GM19043 (cell line): ENCODE measurements around the gene PADI4.

Experiments
- ATAC-seq: cut with Tn5 transposase; IDR thresholded peaks from one replicate; pipeline ENCODE4 v1.9.1; 2021; ENCODE audit warnings: low read depth; ENCODE audit not compliant: unreplicated experiment

Gene PADI4

GRCh38 chr1:17307946-17308345, at the start of gene PADI4:
Gene PADI4, plus strand, starts transcription at chr1:17308197. Its CDS starts 26 bp downstream, at chr1:17308223.
- no peak for ATAC-seq

GRCh38 chr1:17258758-17259130, 49.3 kb upstream of the PADI4 start:
- ATAC-seq = no peak

DNA sequence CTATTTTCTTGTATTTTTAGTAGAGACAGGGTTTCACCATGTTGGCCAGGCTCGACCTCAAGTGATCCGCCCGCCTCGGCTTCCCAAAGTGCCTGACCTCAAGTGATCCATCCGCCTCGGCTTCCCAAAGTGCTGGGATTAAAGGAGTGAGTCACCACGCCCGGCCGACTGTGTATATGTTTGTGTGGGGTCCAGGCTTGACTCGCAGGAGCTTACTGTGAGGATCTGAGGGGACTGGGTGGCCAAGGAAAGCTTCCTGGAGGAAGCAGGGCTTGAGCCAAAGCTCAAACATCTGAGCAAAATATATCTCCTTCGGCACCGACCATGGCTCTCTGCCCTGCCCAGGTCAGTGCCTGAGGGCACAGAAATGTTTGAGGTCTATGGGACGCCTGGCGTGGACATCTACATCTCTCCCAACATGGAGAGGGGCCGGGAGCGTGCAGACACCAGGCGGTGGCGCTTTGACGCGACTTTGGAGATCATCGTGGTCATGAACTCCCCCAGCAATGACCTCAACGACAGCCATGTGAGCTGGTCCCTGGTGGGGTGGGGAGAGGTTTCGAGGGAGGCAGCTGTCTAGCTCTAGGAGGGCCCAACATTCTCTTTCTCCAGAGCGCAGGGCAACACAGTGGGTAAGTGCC, 48.6 kb upstream of the PADI4 start:
- ATAC-seq = no peak

DNA sequence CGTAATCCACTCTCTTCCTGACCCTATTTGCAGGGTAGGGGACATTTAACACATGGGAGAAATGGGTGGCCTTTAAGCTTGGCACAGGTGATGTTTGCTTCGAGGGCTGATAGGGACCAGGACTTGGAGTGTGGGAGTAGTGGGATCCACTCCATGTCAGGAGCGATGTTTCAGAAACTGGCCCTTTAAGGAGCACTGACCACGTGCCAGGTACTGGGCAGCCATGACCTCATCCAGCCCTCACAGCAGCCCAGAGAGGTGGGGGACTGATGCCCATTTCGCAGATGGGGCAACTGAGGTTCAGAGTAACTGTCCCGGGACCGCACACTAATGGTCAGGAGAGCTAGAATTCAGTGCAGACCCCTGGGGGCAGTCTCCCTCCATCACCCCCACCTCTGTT, 47.7 kb upstream of the PADI4 start:
- ATAC-seq = no peak

- ATAC-seq = no peak
These were observed 47.3 kb upstream of the PADI4 start for GRCh38 chr1:17260738-17261137.

DNA sequence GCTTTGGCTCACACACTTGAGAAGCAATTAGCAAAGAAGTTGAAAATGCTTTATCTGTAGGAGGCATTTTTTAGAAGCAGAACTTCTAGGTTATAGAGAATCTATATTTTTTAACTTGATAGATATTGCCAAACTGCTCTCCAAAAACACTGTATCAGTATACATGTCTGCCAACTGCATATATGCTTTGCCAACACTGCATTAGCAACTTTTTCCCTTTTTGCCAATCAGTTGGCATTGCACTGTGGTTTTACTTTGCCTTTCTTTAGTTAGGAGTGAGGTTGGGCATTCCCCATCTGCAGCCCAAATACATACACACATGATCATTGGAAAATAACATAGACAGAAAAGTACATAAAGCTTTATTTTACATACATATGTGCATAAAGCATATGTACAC, 44.1 kb upstream of the PADI4 start:
- no peak for ATAC-seq

DNA sequence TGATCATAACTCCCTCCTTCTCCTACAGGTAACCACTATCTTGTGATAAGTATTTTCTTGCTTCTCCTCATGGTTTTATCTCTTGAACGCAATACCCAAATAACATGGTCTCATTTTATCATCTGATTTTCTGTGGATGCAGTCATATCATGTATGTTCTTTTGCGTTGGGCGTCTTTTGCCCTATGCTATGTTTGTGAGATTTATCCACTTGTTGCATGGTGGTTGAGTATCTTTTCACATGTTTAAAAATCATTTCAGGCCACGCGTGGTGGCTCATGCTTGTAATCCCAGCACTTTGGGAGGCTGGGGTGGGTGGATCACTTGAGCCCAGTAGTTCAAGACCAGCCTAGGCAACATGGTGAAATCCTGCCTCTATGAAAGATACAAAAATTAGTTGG, 43.5 kb upstream of the PADI4 start:
- ATAC-seq = no peak

DNA sequence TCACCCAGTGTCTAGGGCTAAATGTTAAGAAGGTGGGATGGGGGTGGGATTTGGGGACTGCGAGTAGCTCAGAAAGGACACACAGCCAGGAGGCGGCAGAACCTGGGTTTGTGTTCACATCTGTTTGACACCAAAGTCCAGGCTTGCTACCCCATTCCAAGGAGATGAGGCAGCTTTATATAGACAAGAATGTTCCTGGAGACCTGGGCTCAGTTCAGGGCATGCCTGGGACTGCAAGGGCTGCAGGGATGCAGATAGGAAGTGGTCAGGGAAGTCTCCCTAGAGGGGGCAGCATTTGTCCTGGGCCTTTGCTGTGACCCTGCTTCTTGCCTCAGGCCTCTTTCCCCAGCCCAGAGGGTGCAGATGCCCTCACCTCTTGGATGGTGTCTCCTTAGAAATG, 42.8 kb upstream of the PADI4 start:
- ATAC-seq = no peak

GRCh38 chr1:17265950-17266349, 42.0 kb upstream of the PADI4 start:
- ATAC-seq = no peak

GRCh38 chr1:17270891-17271765, 36.9 kb upstream of the PADI4 start:
- no peak for ATAC-seq

DNA sequence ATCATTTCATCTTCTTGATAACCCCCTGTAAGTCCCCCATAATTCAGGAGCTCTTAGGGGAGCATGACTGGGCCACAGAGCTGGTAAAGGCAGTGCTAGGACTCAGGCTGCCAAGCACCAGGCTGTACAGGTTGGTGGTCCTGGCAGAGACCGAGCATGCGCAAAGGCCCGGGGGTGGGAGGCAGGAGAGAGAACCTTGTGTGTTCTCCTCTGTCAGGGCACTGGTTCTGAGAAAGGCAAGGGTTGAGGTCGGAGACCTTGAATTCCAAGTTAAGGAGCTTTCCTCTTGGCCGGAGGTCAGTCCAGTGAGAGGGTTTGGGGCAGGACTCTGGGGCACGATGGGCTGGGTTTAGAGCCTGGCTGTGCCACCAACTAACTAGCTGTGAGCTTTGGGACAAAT, 35.9 kb upstream of the PADI4 start:
- ATAC-seq = no peak

GRCh38 chr1:17272646-17273045, 35.4 kb upstream of the PADI4 start:
- no peak for ATAC-seq

DNA sequence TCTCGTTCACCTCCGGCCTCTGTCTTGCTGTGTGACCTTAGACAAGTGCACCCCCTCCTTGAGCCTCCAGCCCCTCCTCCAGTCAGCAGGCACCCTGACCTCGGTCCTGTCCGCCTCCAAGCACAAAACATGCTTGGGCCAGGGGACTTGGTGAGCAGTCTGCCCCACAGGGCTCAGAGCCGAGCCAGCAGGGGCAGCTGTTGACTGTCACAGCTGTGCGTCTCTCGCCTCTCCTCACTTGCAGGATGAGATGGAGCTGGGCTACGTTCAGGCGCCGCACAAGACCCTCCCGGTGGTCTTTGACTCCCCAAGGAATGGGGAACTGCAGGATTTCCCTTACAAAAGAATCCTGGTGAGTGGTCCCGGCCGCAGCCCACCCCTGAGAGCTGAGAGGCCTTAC, 34.9 kb upstream of the PADI4 start:
- no peak for ATAC-seq

GRCh38 chr1:17274186-17275170, 33.5 kb upstream of the PADI4 start:
- no peak for ATAC-seq

DNA sequence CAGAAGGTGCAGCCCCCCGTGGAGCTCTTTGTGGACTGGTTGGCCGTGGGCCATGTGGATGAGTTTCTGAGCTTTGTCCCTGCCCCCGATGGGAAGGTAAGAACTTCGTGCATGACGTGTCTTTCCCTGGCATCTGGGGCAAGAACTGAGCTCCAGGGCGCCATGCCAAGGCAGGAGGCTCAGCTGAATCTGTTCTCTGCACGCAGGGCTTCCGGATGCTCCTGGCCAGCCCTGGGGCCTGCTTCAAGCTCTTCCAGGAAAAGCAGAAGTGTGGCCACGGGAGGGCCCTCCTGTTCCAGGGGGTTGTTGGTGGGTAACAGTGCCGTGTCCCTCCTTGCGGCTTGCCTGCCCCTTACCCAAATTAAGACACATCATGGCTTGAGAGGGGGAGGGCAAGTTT, 31.4 kb upstream of the PADI4 start:
- ATAC-seq = no peak

DNA sequence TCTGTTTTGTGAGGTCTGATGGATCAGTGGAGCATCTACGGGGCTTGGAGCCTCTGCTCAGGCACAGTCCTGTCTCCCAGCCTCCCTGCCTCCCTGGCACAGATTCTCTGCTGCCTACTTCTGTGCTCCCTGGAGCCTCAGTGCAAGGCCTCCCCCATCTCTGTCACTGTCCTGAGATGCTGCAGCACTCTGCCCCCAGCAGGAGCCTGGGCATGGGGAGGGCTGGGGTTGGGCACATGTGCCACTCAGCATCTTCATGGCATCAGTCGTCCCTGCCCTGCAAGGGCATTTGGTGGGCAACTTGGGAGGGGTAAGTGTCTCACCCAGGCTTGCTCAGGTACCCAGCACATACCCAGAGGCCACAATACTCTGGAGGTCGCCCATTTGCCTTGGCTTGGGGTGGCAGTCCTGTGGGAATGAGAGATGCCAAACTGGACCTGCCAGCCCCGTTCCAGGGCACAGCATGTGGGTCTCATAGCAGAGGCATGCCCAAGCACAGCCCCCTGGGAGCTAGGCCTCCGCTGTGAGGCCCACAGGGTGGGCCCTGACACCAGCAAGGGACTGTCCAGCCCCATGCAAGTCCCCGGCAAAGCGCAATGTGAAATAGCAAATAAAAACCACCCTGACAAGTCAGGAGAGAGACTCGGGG, 30.4 kb upstream of the PADI4 start:
- no peak for ATAC-seq

DNA sequence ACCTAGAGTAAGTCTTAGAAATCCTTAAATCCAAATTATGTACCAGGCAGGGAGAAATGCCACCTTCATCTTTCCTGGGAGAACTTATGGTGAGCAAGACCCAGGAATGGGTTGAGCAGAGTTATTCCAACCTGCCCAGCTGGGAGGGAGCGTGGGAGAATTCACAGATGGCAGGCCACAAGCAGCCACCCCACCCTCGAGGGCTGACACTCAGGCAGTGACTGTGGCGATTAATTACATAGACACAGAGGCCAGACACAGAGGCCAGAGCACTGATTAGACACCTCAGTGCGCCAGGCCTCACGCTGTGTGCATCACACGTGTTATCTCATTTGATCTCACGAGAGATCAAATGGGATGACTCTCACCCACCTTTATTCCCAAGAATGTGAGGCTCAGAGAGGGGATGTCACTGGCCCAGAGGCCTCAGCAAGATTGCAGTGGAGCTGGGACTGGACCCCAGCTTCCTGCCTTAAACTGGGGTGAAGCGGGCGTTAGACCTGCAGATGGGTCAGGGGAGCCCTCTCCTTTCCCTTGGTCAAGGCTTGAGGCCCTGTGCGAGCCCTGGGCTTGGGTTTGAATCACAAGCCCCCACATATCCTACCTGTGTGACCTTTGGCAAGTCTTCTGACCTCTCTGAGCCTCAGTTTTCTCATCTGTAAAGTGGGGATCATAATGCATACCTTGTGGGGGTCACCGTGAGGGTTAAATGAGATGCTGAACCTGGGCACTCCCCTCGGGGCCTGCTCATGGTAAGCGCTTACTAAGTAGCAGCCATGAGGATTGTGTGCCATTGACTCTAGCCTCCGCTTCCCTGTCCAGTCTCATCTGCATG, 28.8 kb upstream of the PADI4 start:
- no peak for ATAC-seq

GRCh38 chr1:17280436-17280835, 27.6 kb upstream of the PADI4 start:
- no peak for ATAC-seq

- no peak for ATAC-seq
These were observed 27.1 kb upstream of the PADI4 start for GRCh38 chr1:17280894-17281293.

DNA sequence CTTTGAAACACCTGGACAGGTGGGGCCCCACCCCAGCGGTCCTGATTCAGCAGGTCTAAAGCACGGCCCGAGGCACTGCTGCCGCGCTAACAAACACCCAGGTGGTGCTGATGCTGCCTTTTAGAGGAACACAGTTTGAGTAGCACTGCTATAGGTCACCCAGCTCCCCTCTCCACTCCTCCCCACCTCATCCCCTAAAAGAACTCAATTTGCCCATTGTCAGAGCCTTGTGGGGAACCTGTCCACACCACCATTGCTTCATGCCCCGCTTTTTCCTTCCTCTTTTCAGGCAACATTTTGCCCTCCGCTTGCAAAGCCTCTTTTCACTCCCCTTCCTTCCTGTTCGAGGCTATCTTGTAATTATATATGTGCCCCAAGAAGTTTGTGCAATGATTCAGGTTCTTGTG, 26.2 kb upstream of the PADI4 start:
- ATAC-seq = no peak
